HG03354 (cell line): ENCODE results near the gene AGPAT2.

Source experiments
- ATAC-seq: cut with Tn5 transposase; IDR thresholded peaks from one replicate; pipeline ENCODE4 v1.9.1; 2021; ENCODE audit warnings: mild to moderate bottlenecking; ENCODE audit not compliant: unreplicated experiment, poor library complexity, severe bottlenecking

The AGPAT2 gene

GRCh38 chr9:136666372-136667213 is 20.7 kb downstream of the AGPAT2 start:
- ATAC-seq: no peak

- ATAC-seq: no peak
Measured at GRCh38 chr9:136665704-136666371, 21.4 kb downstream of the AGPAT2 start.

DNA sequence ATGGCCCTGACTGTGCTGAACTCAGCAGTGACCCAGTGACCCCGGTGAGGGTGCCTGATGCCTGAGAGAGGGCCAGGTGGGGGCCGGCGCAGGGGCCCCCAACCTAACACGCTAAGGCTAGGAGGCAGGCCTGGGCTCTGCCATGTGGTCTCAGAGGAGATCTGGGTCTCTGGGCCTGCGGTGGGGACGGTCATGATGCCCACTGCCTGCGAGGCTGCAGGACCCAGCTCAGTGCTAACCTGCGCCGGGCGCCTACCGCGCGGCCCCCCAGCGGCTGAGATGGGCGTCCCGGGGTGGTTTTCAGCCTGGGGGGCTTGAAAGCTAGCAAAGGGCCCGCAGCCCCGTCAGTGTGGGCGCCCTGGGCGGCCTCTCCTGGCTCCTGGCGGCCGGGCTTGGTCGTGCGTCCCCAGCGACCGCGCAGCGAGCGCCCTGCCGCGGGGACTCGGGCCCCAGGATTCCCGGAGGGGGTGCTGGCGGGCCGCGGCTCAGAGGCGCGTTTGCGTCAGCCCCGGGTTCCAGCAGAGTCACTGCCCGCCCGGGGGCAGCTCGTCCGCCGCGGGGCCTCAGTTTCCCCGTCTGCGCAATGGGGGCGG is 22.1 kb downstream of the AGPAT2 start:
- no peak for ATAC-seq

- ATAC-seq: no peak
Measured at GRCh38 chr9:136664000-136664915, 23.0 kb downstream of the AGPAT2 start.

- ATAC-seq: no peak
Measured at GRCh38 chr9:136662656-136663581, 24.3 kb downstream of the AGPAT2 start, which contains the start of gene EGFL7. EGFL7 (plus strand) TSS chr9:136662916; CDS start chr9:136668283, 5,367 bp downstream.

GRCh38 chr9:136662326-136662655 is 25.0 kb downstream of the AGPAT2 start:
- no peak for ATAC-seq

- no peak for ATAC-seq
Measured at GRCh38 chr9:136661641-136662325, 25.5 kb downstream of the AGPAT2 start.

DNA sequence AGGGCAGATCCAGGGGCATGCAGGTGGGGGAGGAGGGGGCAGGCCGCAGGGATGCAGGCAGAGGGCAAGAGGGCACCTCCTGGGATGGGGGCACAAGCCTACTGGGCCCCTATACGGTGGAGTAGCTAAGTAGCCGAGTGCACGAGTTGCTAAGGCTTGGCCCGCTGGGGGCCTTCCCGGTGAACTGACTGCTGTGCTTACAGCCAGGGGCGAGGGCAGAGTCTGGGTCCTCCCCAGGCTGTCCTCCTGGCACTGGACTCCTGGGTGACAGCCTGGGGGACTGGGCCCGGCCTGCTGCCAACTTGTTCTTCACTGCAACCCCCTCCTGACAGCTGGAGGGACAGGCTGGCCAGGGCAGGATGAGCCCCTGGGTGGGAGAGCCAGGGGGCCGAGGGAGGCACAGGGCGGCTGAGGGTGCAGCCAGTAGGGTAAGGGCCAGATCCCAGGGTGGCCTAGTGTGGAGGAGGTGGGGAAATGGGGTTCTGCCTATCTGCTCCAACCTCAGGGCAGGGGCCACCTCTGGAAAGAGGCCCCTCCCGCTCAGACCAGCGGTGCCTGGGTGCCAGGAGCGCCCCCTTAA is 26.2 kb downstream of the AGPAT2 start:
- no peak for ATAC-seq

- ATAC-seq: no peak
Measured at GRCh38 chr9:136659861-136660784, 27.1 kb downstream of the AGPAT2 start.

GRCh38 chr9:136658849-136659535 is 28.3 kb downstream of the AGPAT2 start:
- no peak for ATAC-seq

DNA sequence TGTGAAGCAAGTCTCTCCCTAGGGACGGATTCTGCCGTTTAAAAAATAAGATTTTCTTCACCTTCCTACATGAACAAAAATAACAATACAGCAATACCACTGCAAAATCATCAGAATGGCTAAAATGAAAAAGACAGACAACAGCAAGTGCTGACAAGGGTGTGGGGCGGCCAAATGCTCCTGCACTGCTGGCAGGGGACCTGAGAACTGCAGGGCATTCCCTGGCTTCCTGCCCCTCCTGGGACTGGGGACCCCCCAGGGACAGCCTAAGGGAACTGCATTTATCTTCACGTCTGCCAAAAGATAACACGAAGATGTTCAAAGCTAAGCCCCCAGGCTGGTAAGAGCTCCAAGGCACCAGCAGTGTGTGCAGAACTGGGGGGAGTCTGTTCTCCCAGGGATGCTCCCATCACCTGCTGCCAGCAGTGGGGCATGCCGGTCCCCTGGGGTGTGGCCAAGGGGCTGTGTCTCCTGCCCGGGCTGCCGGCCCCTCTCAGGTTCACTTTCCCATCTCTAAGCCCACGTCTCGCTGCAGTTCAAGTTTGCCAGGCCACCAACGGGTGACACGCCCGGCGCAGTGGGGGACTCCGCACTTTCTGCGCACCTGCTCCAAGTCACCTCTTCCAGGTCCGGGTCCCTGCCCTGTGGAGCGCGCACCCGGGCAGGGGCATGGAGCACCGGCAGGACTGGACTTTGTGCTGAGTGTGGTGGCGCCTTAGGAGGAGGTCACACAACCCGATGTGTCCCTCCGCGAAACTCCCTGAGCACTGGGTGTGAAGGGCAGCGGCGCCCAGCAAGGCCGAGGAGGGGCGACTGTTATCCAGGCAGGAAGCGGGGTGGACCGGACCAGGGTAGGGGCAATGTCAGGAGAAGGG is 29.0 kb downstream of the AGPAT2 start:
- no peak for ATAC-seq

GRCh38 chr9:136656795-136657611 is 30.3 kb downstream of the AGPAT2 start:
- ATAC-seq: no peak

- ATAC-seq: no peak
Measured at GRCh38 chr9:136656183-136656738, 31.0 kb downstream of the AGPAT2 start.

DNA sequence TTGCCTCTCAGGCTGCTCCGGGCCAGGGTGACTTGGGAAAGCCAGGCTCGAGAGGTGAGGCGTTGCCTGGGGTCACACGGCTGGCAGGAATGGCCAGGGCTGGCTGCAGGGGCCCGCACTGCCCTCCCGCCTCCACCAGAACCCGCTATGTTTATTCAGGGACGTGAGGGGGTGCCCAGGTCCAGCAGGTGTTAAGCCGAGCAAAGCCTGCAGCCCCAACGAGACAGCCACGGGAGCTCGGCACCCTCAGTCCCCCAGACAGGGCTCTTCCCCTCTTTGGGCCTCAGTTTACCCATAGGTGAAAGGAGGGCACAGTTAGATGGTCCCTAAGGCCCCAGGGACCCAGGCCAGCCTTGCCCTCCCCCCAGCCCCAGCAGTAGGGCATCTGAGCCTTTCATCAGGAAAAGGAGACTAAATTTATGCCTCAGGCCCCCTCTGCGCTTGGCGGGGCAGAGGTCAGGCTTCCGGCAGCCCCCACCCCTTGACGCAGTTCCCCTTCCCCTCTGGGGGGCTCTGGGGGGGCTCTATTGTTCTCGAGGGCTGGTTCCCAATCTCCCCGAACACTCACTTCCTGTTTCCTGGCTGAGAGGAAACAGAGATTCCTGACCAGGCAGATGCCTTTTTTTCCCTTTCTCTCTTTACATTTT is 31.6 kb downstream of the AGPAT2 start:
- no peak for ATAC-seq
